Adrenal gland (tissue), 5 donors: Measurements from ENCODE around the gene RGS3.

Experiments used
- POLR2A ChIP-seq, 2 donors: fragments of 450-650 bp; IDR thresholded peaks; one replicate each; pipeline ENCODE4 v1.6.1; 2017; ENCODE audit warnings: antibody characterized with exemption in 2 of 2, mild to moderate bottlenecking in 2 of 2, moderate library complexity in 1 of 2
- TF ChIP-seq, protein P1 (sequence below), 6 experiments: fragments of 450-650 bp in 4 of 6; fragments of 200-600 bp in 2 of 6; sonication (generic) in 1 of 6; IDR thresholded peaks; 1 replicate in 5 of 6; 2 replicates in 1 of 6; pipeline versions ENCODE4 v1.5.1 to v1.8.0; 2016 to 2021; ENCODE audit warnings: antibody characterized with exemption in 6 of 6, mild to moderate bottlenecking in 2 of 6, moderate library complexity in 1 of 6
- donor health status: DM: no; HTN: no; CAD: no.

DNA sequence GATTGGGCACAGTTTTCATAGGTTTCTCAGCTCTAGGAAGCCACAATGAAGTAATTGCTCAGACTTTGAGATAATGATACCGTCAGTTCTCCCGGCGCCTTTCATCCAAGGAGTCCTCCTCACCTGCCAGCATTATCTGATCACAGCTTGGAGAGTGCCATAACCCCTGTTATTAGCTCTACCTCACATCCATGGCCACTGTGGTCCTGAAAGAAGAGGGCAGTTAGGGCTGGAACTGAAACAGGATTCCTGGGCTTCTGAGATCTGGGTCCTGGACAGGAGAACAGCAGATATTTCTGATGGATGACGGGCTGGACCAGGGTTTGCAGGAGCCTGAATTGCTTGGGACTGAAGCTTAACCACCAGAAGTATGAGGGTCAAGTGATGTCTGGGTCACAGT, 13.5 kb downstream of the RGS3 start:
- TF ChIP-seq, protein P1, sequence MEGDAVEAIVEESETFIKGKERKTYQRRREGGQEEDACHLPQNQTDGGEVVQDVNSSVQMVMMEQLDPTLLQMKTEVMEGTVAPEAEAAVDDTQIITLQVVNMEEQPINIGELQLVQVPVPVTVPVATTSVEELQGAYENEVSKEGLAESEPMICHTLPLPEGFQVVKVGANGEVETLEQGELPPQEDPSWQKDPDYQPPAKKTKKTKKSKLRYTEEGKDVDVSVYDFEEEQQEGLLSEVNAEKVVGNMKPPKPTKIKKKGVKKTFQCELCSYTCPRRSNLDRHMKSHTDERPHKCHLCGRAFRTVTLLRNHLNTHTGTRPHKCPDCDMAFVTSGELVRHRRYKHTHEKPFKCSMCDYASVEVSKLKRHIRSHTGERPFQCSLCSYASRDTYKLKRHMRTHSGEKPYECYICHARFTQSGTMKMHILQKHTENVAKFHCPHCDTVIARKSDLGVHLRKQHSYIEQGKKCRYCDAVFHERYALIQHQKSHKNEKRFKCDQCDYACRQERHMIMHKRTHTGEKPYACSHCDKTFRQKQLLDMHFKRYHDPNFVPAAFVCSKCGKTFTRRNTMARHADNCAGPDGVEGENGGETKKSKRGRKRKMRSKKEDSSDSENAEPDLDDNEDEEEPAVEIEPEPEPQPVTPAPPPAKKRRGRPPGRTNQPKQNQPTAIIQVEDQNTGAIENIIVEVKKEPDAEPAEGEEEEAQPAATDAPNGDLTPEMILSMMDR (IDR thresholded peaks at IDR 0.05) = no peak
- no peak for TF ChIP-seq POLR2A (IDR thresholded peaks at IDR 0.05)
